CD4-positive, alpha-beta T cell treated with Interleukin-6 at 100 ng/mL for 8 hours (primary cell): ENCODE data around the gene WDR75.
"Not testable (repeated sequence)": the region's sequence is repeated elsewhere in the genome, so short reads cannot be mapped to it uniquely, and the experiment has no call there.

Source experiments
- DNase-seq: peaks from one replicate; pipeline ENCODE4 v3.0.0-alpha.2; 2020; ENCODE audit warnings: mixed read lengths, low spot score

The WDR75 gene

GRCh38 chr2:189441709-189442074, 418 bp downstream of the WDR75 start:
- DNase-seq: no peak

GRCh38 chr2:189442468-189442867, 1.2 kb downstream of the WDR75 start:
- DNase-seq: no peak

GRCh38 chr2:189444322-189444721, 3.0 kb downstream of the WDR75 start:
- no peak for DNase-seq

- no peak for DNase-seq
These were observed 5.5 kb downstream of the WDR75 start for GRCh38 chr2:189446780-189447179.

GRCh38 chr2:189454009-189454408, 12.7 kb downstream of the WDR75 start:
- no peak for DNase-seq

- DNase-seq: no peak
These were observed 23.8 kb downstream of the WDR75 start for GRCh38 chr2:189465076-189465475.

GRCh38 chr2:189465478-189465877, 24.2 kb downstream of the WDR75 start:
- DNase-seq: no peak

- no peak for DNase-seq
These were observed 24.8 kb downstream of the WDR75 start for GRCh38 chr2:189466046-189466445.

GRCh38 chr2:189466656-189467055, 25.4 kb downstream of the WDR75 start:
- DNase-seq: no peak

- no peak for DNase-seq
These were observed 25.9 kb downstream of the WDR75 start for GRCh38 chr2:189467160-189467559.

- DNase-seq: no peak
These were observed 26.3 kb downstream of the WDR75 start for GRCh38 chr2:189467593-189467992.

- no peak for DNase-seq
These were observed 33.3 kb downstream of the WDR75 start for GRCh38 chr2:189474526-189474925.

GRCh38 chr2:189477756-189478155, 36.5 kb downstream of the WDR75 start:
- DNase-seq: no peak

- not testable (repeated sequence) for DNase-seq
These were observed 37.0 kb downstream of the WDR75 start for GRCh38 chr2:189478289-189478688.

- no peak for DNase-seq
These were observed 39.8 kb downstream of the WDR75 start for GRCh38 chr2:189481071-189481470.

- DNase-seq: no peak
These were observed 42.3 kb downstream of the WDR75 start for GRCh38 chr2:189483571-189483970.

- DNase-seq: no peak
These were observed 42.9 kb downstream of the WDR75 start for GRCh38 chr2:189483980-189484740.

GRCh38 chr2:189485146-189485545, 43.9 kb downstream of the WDR75 start:
- DNase-seq: no peak

GRCh38 chr2:189486237-189486770, 45.0 kb downstream of the WDR75 start:
- no peak for DNase-seq

GRCh38 chr2:189487283-189488007, 46.2 kb downstream of the WDR75 start:
- no peak for DNase-seq

GRCh38 chr2:189488008-189488310, 46.7 kb downstream of the WDR75 start:
- no peak for DNase-seq

GRCh38 chr2:189492451-189492850, 51.2 kb downstream of the WDR75 start:
- DNase-seq: no peak

- DNase-seq: no peak
These were observed 56.9 kb downstream of the WDR75 start for GRCh38 chr2:189498205-189498604.

GRCh38 chr2:189499137-189499536, 57.9 kb downstream of the WDR75 start:
- DNase-seq: no peak
